HG02678 (cell line): ENCODE data around the gene VWA8.
"Not testable (repeated sequence)": the region's sequence is repeated elsewhere in the genome, so short reads cannot be mapped to it uniquely, and the experiment has no call there.

Experiments
- ATAC-seq: cut with Tn5 transposase; IDR thresholded peaks from one replicate; pipeline ENCODE4 v1.9.1; 2021; ENCODE audit warnings: mild to moderate bottlenecking, moderate library complexity; ENCODE audit not compliant: unreplicated experiment

VWA8 gene

GRCh38 chr13:41542799-41543198, 418.1 kb downstream of the VWA8 start:
- ATAC-seq, result not testable (repeated sequence)

GRCh38 chr13:41542281-41542680, 418.6 kb downstream of the VWA8 start:
- no peak for ATAC-seq

GRCh38 chr13:41541142-41541938, 419.6 kb downstream of the VWA8 start:
- no peak for ATAC-seq

GRCh38 chr13:41540240-41540639, 420.7 kb downstream of the VWA8 start:
- not testable (repeated sequence) for ATAC-seq

- ATAC-seq, result no peak
Measured at GRCh38 chr13:41533266-41534052, 427.4 kb downstream of the VWA8 start.

GRCh38 chr13:41528021-41528420, 432.9 kb downstream of the VWA8 start:
- no peak for ATAC-seq

- no peak for ATAC-seq
Measured at GRCh38 chr13:41520660-41521630, 440.0 kb downstream of the VWA8 start.

GRCh38 chr13:41520016-41520659, 440.8 kb downstream of the VWA8 start:
- ATAC-seq, result no peak
